Measurements from ENCODE around the gene APOO. TPM values are rescaled to one million over a fixed set of nuclear protein-coding genes. Genes with fewer than 3 reads are reported as not detected.
"Not testable (repeated sequence)": the region's sequence is repeated elsewhere in the genome, so short reads cannot be mapped to it uniquely, and the experiment has no call there.

APOO gene
- total RNA-seq, 1 donor from 2014 or later: 11.2 TPM

DNA sequence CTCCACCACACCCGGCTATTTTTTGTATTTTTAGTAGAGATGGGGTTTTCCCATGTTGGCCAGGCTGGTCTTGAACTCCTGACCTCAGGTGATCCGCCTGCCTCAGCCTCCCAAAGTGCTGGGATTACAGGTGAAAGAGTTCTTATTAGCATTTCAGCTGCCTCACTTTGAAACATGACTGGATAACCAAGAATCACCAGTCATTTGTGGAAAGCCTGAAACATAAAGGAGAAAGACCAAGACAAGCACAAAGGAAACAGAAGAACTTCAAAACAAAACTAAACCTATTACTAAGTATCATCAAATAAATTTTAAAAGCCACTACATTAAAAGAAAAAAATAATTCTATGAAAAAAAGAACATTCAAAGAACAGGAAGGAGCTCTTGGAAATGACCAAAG, 45.8 kb downstream of the APOO start:
- DNase-seq (ENCODE audit: low spot score); ATAC-seq: not testable (repeated sequence)

- DNase-seq (ENCODE audit: low spot score): no peak
- no peak for ATAC-seq
Measured at GRCh38 chrX:23861215-23861896, 46.4 kb downstream of the APOO start.

DNA sequence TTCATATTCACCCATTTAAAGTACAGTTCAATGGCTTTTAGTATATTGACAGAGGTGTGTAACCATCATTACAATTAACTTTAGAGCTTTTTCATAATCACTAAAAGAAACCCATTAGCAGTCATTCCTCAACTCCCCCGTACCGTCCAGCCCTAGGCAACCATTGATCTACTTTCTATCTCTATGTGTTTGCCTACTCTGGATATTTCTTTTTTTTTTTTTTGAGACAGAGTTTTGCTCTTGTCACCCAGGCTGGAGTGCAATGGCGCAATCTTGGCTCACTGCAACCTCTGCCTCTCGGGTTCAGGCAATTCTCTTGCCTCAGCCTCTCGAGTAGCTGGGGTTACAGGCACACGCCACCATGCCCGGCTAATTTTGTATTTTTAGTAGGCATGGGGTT, 48.5 kb downstream of the APOO start:
- ATAC-seq: peak; percentile 55
- not testable (repeated sequence) for DNase-seq (ENCODE audit: low spot score)

- ATAC-seq: no peak
- no peak for DNase-seq (ENCODE audit: low spot score)
Measured at GRCh38 chrX:23857935-23858334, 49.8 kb downstream of the APOO start.

- no peak for ATAC-seq
- no peak for DNase-seq (ENCODE audit: low spot score)
Measured at GRCh38 chrX:23857363-23857762, 50.4 kb downstream of the APOO start.

- peak; percentile 68 for ATAC-seq
Measured at GRCh38 chrX:23855569-23855968, 52.2 kb downstream of the APOO start.

GRCh38 chrX:23854945-23855344, 52.8 kb downstream of the APOO start:
- no peak for DNase-seq (ENCODE audit: low spot score)
- no peak for ATAC-seq

More at GRCh38 chrX:23855569-23855968, 52.2 kb downstream of the APOO start:
- no peak for DNase-seq (ENCODE audit: low spot score)

GRCh38 chrX:23854122-23854521, 53.6 kb downstream of the APOO start:
- ATAC-seq: no peak
- DNase-seq (ENCODE audit: low spot score): no peak

- DNase-seq (ENCODE audit: low spot score) (no peak), ATAC-seq (no peak)
Measured at GRCh38 chrX:23851544-23851943, 56.2 kb downstream of the APOO start.

DNA sequence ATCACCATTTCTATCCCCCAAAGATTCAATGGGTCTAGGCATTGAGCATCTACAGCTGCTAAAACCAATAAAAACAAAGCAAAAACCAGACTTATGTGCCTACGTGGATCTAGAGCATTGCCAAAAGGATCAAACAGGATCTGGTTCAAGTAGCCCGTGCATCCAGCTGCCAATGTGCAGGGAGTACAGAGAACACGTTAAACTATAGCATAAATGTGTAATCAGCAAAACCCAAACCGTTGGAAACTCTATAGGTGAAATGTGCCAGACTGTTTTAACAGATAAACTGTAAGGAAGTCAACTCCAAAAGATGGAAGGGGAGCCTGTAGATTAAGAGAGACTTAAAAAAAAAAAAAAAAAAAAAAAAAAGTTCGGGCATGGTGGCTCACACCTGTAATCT, 58.5 kb downstream of the APOO start:
- DNase-seq (ENCODE audit: low spot score) (no peak), ATAC-seq (no peak)

DNA sequence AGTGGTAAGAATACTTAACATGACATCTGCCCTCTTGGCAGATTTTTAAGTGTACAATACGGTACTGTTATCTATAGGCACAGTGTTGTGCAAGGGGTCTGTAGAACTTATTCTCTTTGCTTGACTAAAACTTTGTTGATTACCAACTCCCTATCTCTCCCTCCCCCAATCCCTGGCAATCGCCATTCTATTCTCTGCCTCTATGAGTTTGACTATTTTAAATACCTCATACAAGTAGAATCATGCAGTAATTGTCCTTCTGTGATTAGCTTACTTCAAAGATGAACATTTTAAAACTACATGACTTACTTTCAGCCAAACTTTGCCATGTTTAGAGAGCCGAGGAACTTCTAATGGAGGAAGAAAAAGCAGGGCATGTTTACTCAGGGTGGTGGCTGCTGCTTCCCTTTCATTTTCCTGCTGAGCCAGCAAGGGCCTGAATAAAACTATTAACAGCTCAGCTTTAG, 62.4 kb downstream of the APOO start:
- DNase-seq (ENCODE audit: low spot score): no peak
- ATAC-seq: peak; percentile 78

GRCh38 chrX:23844502-23845138, 63.1 kb downstream of the APOO start:
- ATAC-seq: peak; percentile 68
- DNase-seq (ENCODE audit: low spot score): no peak

- ATAC-seq (no peak), DNase-seq (ENCODE audit: low spot score) (no peak)
Measured at GRCh38 chrX:23841847-23842522, 65.8 kb downstream of the APOO start.

- ATAC-seq: no peak
Measured at GRCh38 chrX:23840674-23841073, 67.1 kb downstream of the APOO start.

GRCh38 chrX:23838953-23839352, 68.8 kb downstream of the APOO start:
- ATAC-seq (no peak), DNase-seq (ENCODE audit: low spot score) (no peak)

More at GRCh38 chrX:23840674-23841073, 67.1 kb downstream of the APOO start:
- DNase-seq (ENCODE audit: low spot score): no peak

DNA sequence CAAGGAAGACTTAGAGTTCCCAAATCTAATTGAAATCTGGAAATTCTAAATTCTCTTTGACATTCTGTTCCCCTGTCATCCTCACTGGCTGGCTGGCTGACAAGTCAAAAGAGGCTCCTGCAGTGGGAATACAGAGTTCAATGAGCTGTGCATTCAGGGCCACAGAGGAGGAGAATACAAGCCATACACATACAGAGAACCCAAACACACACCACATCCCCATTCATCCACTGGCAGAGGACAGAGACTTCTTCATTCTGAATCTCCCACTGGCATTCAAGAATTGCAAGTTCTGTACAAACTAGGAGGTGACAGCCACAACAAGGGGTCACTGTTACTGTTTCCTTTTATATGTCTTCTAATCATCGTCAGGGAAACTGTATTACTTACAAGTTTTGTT, 75.0 kb downstream of the APOO start:
- ATAC-seq (no peak), DNase-seq (ENCODE audit: low spot score) (no peak)

GRCh38 chrX:23828881-23829280, 78.9 kb downstream of the APOO start:
- DNase-seq (ENCODE audit: low spot score): no peak
- peak; percentile 19 for ATAC-seq

- DNase-seq (ENCODE audit: low spot score) (no peak), ATAC-seq (no peak)
Measured at GRCh38 chrX:23826653-23827052, 81.1 kb downstream of the APOO start.

DNA sequence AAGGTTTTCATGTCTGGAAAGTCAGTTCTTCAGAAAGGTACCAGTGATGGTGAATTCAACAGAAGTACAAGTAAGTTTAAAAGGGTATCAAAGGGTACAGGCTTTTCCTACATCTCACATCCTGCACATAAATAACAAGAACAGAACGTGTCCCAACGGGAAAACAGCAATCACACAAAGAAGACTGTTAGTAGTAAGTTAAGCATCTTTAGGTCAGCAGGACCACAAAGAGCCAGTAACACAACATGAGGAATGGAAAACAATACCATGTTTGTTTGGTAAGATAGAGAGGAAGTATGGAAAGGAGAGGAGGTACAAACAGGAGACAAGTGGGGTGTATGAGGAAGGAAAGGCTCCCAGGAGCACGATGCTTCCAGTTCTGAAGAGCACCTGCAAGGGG, 81.5 kb downstream of the APOO start:
- no peak for DNase-seq (ENCODE audit: low spot score)
- ATAC-seq: no peak

DNA sequence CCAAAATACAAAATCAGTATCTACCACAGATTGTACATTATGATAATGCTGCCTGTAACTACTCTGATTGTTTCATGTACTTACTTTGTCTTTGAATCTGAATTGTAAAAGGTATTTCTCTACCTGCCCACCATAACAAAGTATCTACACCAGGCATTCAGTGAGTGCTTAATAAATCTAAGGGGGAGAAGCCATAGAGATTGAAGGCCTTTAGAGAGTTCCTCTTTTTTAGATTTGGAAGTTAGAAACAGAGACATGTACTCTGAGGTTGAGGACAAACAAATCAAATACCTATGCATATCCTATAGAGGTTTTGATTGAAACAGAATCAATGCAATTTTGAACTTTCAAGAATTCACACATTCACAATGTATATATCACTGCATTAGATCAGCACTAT, 82.1 kb downstream of the APOO start:
- ATAC-seq (no peak), DNase-seq (ENCODE audit: low spot score) (no peak)

DNA sequence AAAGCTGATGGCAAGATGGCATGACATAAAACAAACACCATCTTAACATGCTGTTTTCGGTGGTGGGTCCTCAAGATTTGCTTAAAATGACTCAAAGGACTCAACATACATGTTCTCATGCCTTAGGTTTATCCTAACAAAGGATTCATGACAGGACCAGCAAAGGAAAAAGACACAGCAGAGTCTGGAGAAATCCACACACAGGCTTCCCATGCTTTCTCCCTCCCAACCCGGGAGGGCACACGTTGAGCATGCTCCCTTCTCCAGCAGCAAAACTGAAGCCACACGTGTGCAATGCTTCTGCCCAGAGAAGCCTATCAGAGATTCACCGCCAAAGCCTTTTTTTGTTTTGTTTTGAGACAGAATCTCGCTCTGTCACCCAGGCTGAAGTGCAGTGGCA, 84.9 kb downstream of the APOO start:
- no peak for ATAC-seq
- DNase-seq (ENCODE audit: low spot score): no peak

DNA sequence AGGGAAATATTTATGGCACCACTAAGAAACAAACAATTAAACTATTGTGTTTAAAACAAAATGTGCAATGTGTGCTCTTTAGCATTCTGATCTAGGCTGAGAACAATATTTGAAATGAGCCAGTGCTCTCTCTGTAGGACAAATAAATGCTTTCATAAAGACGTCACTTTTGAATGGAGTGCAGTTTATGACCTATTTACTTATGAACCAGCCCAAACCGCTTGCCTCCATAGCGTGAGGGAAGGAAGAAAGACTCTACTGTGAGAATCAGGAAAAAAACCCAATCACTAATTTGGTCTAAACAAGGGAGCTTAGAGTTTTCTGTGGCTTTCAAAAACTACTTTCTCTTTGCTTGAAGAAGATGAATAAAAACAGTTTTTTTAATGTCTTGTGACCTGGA, 85.3 kb downstream of the APOO start:
- no peak for DNase-seq (ENCODE audit: low spot score)
- ATAC-seq: no peak
